HT-29 (cell line): ENCODE data around the gene EPS8L3. TPM values are rescaled to one million over a fixed set of nuclear protein-coding genes. Genes with fewer than 3 reads are reported as not detected.

Experiments
- DNase-seq: peaks from one replicate; pipeline ENCODE4 v3.0.0-alpha.2; 2015; ENCODE audit warnings: low spot score
- total RNA-seq: library from RNA; depleted of rRNA; stranded (reverse); fragments of >200 nt; shearing (Covaris generic); gene quantifications from 2 replicates; pipeline ENCODE4 v1.2.3, GENCODE V29; 2014

Gene EPS8L3
- total RNA-seq, 1 experiment from 2014 or later, result 120 TPM

DNA sequence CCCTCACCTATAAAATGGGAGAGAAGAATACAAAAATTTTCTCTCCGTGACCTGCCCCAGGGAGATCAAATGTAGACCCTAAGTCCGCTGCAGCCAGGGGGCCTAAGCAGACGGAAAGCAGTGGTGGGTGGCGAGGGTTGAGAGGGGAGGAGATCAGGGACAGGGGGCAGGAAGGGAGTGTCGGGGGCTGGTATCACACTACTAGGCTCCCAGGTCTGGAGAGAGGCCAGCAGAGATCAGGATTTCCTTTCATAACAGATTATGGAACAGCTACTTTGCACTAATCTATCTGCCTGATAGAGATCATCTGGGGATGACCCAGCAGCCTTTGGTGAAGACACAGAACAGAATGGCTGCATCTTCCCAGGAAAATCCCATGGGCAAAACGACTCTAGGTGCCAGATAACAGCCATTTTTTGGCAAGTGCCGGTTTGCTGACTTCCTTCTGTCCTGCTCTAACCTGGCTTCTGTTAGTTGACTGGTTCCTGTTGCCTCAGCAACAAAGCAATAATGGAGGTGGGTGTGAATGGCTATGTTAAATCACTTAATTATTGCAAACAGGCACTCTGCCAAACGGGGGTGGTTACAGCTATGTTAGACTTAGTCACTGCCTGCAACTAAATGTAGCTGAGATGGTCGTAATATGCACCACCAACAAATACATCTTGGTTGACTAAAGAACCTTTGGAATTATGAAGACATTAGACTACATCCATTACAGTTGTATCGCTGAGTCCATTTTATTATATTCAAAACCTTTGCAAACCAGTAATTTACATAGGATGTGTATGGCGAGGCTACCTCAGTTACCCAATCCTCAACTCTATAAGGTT is 30.0 kb upstream of the EPS8L3 start:
- peak; percentile 81 for DNase-seq

DNA sequence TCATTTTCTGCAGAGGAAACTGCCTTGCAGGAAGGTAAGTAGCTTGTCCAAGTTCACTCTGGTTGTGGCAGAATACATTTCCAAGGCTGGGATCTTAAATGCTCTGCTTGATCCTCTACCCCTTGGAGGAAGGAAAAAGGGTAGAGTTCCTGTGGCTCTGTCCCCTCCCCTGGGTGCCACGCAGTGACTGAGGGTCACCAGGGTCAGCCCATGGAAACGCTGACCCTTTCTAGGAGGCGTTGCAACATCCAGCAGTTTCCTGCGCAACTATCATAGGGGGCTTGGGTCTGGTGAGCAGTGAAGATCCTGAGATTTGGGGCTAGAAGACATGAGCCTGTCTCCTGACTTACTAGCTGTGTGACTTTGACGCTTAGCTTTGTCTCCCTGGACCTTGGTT is 29.4 kb upstream of the EPS8L3 start:
- no peak for DNase-seq

- no peak for DNase-seq
Observed at GRCh38 chr1:109792056-109792831, 28.5 kb upstream of the EPS8L3 start.

DNA sequence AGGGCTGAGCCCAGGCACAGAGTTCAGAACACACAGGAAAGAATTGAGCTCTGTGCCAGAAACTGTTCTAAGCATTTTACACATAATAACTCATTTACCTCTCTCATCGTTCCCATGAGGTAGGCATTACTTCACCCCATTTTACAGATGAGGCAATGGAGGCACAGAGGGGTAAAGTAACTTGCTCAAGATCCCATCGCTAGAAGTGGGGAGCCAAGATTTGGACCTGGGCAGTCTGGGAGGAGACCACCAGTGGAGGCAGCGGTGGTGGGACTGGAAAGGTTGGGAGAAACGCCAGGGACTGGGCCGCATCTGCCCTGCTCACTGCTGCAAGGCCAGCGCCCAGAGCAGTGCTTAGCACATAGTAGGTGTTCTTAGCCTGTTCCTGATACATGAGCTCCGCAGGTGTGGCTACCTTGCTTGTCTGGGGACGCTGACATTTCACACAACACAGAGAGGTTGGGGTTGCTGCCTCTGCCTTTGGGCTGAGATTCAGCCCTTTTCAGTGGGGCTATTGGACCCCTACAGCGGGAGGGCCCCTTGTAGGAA is 27.8 kb upstream of the EPS8L3 start:
- no peak for DNase-seq

- no peak for DNase-seq
Observed at GRCh38 chr1:109790735-109791494, 27.2 kb upstream of the EPS8L3 start.

- DNase-seq, result no peak
Observed at GRCh38 chr1:109790329-109790728, 26.6 kb upstream of the EPS8L3 start.

- no peak for DNase-seq
Observed at GRCh38 chr1:109789551-109790180, 25.9 kb upstream of the EPS8L3 start.

- peak; percentile 51 for DNase-seq
Observed at GRCh38 chr1:109788695-109789521, 25.2 kb upstream of the EPS8L3 start.

GRCh38 chr1:109787845-109788601 is 24.3 kb upstream of the EPS8L3 start:
- no peak for DNase-seq

- no peak for DNase-seq
Observed at GRCh38 chr1:109787211-109787844, 23.6 kb upstream of the EPS8L3 start.

GRCh38 chr1:109786531-109787021 is 22.9 kb upstream of the EPS8L3 start:
- peak; percentile 59 for DNase-seq

- DNase-seq, result no peak
Observed at GRCh38 chr1:109786112-109786480, 22.4 kb upstream of the EPS8L3 start.

DNA sequence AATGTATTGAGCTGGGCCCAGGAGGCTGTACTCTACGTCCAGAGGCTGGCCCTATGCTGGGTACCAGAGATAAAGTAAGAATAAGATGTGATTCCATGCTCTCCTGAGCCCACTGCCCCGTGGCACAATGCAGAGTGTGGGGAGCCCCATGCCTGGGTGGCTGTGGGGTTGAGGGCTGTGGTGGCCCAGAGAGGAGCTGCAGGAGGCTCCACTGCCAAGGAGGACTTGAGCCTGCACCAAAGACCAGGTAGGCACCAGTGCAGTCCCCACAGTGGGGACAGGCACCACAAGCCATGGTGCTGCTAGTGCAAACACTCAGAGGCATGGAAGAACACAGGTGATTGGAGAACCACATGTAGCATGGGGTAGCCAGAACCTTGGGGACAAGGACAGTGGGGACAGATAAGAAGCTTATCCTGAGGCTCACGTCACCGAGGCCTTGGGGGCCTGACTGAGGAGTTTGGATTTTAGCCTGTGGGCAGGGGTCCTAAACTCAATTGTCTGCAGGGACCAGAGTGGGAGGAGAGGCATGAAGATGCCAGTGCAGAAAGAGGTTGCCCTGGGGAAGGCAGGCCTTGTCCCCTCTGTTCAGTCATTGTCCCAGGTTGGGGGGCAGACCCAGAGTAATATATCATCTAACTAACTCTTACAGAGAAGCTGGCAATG is 21.9 kb upstream of the EPS8L3 start:
- DNase-seq, result no peak

GRCh38 chr1:109784551-109785252 is 21.0 kb upstream of the EPS8L3 start:
- DNase-seq, result no peak

- peak; percentile 80 for DNase-seq
Observed at GRCh38 chr1:109783436-109783835, 19.7 kb upstream of the EPS8L3 start.

GRCh38 chr1:109782927-109783326 is 19.2 kb upstream of the EPS8L3 start:
- DNase-seq, result no peak

DNA sequence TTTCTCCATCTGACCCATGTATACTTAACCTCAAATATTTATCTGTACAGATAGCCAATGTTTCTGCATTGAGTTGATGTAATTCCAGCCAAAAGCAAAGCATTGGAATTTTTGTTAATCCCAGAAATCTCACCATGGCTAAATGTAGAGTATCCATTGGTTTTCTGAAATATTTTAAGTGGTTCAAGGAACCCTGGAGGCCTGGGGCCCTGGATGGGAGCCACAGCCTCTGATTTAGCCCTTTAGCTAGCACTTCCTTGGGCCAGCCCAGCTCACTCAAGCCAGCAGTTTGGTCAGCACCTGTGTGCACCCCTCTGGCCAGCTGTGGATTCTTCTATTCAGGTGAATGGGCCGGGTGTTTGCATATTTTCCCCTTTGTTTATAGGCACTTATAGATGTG is 18.8 kb upstream of the EPS8L3 start:
- no peak for DNase-seq

DNA sequence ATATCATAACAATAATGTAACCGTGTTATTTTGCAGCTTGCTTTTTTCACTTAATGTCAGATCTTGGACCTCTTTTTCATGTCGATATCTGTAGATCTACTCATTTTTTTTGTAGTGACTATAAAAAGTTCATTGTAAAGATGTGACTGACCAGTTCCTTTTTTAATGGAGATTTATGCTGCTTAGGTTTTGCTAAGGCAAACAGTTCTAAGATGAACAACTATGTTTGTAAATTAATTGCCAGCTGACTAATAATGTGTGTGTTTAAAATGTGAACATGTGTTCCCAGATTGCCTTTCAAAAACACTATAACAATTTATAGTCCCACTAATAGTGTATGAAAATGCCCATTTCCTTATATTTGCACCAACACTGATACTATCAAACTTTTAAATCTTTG is 18.1 kb upstream of the EPS8L3 start:
- no peak for DNase-seq
